GM12873 (cell line): Measurements from ENCODE around the gene ITIH5.

Source experiments
- CTCF ChIP-seq: IDR thresholded peaks from 2 replicates; pipeline ENCODE4 v1.5.1; 2012; ENCODE audit warnings: low read depth, mild to moderate bottlenecking, moderate library complexity, low read length, control low read depth; ENCODE audit not compliant: insufficient read depth; ENCODE audit errors: missing control alignments

ITIH5 gene

GRCh38 chr10:7625836-7626235 lies 40.9 kb downstream of the ITIH5 start:
- TF ChIP-seq CTCF: no peak

GRCh38 chr10:7625009-7625408 lies 41.8 kb downstream of the ITIH5 start:
- TF ChIP-seq CTCF: no peak

- TF ChIP-seq CTCF: peak; percentile 35
Observed at GRCh38 chr10:7622969-7623368, 43.8 kb downstream of the ITIH5 start.

DNA sequence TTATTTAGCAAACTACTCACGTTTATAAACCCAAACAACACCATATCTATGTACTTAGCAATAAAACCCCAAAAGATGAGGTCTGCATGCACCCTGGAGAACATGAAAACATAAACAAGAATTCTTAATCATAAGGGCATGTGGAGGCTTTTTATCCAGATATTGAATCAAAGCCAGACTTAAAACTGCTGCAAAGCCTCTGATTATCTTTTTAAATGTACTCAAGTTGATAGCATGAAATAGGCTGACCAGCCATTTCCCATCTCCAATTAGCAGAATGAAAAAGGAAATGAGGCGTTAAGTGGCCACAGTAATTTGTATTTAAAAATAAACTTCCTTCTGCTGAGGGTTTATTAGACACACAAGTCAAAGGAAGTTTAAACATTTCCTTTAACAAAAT lies 48.3 kb downstream of the ITIH5 start:
- no peak for TF ChIP-seq CTCF

DNA sequence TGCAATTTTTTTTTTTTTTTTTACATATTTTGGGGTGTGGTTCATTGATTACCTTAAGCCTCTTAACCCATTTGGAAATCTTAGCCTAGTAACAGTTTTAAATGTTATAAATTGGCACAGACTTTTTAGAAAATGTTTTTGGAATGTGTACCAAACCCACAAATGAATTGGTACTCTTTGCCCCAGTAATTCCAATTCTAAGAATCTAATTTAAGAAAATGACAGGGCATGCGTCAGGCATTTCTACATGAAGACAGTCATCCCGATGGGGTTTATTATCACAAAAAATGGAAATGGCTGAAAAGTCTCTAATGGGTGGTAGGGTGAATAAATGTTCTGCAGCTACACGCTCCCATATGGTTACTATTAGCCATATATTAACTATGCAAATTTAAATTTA lies 54.9 kb downstream of the ITIH5 start:
- TF ChIP-seq CTCF: no peak

DNA sequence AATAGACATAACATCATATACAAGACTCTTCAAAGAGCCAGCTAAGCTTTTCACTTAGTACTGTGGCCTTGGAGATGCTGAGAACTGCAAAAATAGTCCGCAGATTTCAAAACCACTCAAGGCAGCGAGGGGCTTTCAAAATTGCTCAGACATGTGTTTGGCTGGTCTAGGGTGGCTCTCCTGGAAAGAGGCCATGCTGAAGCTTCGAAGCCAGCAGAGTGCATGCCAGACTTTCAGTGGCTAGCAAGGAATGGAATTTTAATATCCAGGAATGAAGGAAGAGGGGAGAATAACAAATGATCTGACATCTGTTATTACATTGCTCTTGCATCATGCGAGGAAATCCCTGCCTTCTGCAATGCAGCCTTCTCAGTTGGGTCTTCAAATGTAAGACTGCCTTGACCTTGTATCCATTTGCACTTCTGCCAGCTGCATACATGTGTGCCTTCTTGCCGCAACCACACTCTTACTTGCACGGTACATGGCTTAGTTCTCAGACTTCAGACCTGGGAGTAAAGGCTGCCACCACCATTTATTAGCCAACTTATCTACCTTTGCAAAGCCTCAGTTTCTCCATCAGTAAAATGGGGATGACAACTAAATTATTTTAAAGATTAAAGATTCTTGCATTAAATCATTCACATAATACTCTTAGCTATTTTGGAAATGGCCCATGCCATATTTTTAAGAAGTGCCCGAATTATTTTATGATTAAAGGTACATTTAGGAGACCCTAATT lies 55.9 kb downstream of the ITIH5 start:
- TF ChIP-seq CTCF: no peak

DNA sequence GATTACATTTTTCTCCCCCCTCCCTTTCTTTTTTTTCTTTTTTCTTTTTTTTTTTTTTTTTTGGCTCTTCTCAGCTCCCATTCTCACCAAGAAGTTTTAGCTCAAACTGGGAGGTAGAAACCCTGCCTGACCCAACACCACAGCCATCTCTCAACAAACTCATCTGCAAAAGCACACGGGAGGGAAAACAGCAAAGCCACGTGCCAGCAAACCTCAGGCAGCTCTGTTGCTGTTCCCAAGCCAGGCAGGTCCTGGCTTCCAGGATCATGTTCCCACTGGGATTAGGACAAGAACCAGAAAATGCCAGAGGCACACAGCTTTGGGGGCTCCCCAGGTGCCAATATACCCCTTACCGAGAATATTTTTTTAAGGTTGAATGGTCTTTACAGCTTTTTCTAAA lies 56.7 kb downstream of the ITIH5 start:
- no peak for TF ChIP-seq CTCF

- TF ChIP-seq CTCF: no peak
Observed at GRCh38 chr10:7609556-7609955, 57.2 kb downstream of the ITIH5 start.
